HFF-Myc (cell line): ENCODE data around the gene NAV2.
A peak's percentile ranks its signal among the peaks of the same experiment; 100 is the strongest.

Experiments used
- DNase-seq: peaks from one replicate; pipeline ENCODE4 v3.0.0-alpha.2; 2011; ENCODE audit warnings: low read depth; ENCODE audit errors: extremely low read depth
- H3K4me3 ChIP-seq: replicated peaks from 2 replicates; pipeline ENCODE4 v1.5.1; 2011; ENCODE audit warnings: low read depth, mild to moderate bottlenecking, control low read depth, low read length
- CTCF ChIP-seq: IDR thresholded peaks from 2 replicates; pipeline ENCODE4 v1.5.1; 2012; ENCODE audit warnings: mild to moderate bottlenecking, low read depth, low read length, control low read depth; ENCODE audit errors: missing control alignments

NAV2 gene

GRCh38 chr11:19853920-19854319 is 141.3 kb downstream of the NAV2 start:
- H3K4me3 ChIP-seq, result no peak overlapping the region
- no peak for TF ChIP-seq CTCF
- peak; percentile 58 for DNase-seq

GRCh38 chr11:19861171-19861570 is 148.5 kb downstream of the NAV2 start:
- DNase-seq, result no peak
- TF ChIP-seq CTCF, result no peak
- H3K4me3 ChIP-seq, result no peak overlapping the region

- no peak for TF ChIP-seq CTCF
- no peak for DNase-seq
- H3K4me3 ChIP-seq, result no peak overlapping the region
Observed at GRCh38 chr11:19862091-19862490, 149.5 kb downstream of the NAV2 start.

GRCh38 chr11:19864141-19865140 is 151.8 kb downstream of the NAV2 start:
- no peak overlapping the region for H3K4me3 ChIP-seq
- TF ChIP-seq CTCF, result no peak
- no peak for DNase-seq

GRCh38 chr11:19866037-19866436 is 153.4 kb downstream of the NAV2 start:
- no peak overlapping the region for H3K4me3 ChIP-seq
- no peak for TF ChIP-seq CTCF
- DNase-seq, result no peak

GRCh38 chr11:19866521-19866920 is 153.9 kb downstream of the NAV2 start:
- no peak overlapping the region for H3K4me3 ChIP-seq
- no peak for DNase-seq
- no peak for TF ChIP-seq CTCF
